ENCODE results near the gene CCDC154.

The CCDC154 gene

GRCh38 chr16:1385232-1385631 lies 59.1 kb downstream of the CCDC154 start:
- no peak for DNase-seq

Data from MV-4-11 (cell line).